Nephron progenitor cell (in vitro differentiated cells): ENCODE data around the gene FSD1.
"Not testable (repeated sequence)": the region's sequence is repeated elsewhere in the genome, so short reads cannot be mapped to it uniquely, and the experiment has no call there.

Experiments
- DNase-seq: peaks from one replicate; pipeline ENCODE4 v3.0.0; 2021
- H3K27ac Mint-ChIP-seq: 2 replicates; pipeline ENCODE4 v1.8.0; 2021; ENCODE audit warnings: mild to moderate bottlenecking, moderate library complexity, mixed read lengths
- H3K27me3 Mint-ChIP-seq: 2 replicates; pipeline ENCODE4 v1.8.0; 2021; ENCODE audit warnings: mild to moderate bottlenecking, low read depth, mixed read lengths; ENCODE audit not compliant: poor library complexity
- H3K36me3 Mint-ChIP-seq: 2 replicates; pipeline ENCODE4 v1.8.0; 2021; ENCODE audit warnings: low read depth, mixed read lengths
- H3K4me1 Mint-ChIP-seq: 2 replicates; pipeline ENCODE4 v1.8.0; 2021; ENCODE audit warnings: mixed read lengths
- H3K4me3 Mint-ChIP-seq: 2 replicates; pipeline ENCODE4 v1.8.0; 2021; ENCODE audit warnings: mild to moderate bottlenecking, moderate library complexity, mixed read lengths
- H3K9me3 Mint-ChIP-seq: 2 replicates; pipeline ENCODE4 v1.8.0; 2021; ENCODE audit warnings: mild to moderate bottlenecking, moderate library complexity, mixed read lengths
- CTCF ChIP-seq: fragments of 200-600 bp; sonication (generic); IDR thresholded peaks from 2 replicates; pipeline ENCODE4 v1.5.0; 2021; ENCODE audit warnings: antibody characterized with exemption

FSD1 gene

GRCh38 chr19:4343370-4344307 is 39.2 kb downstream of the FSD1 start, which contains the start of gene MPND:
Gene MPND, plus strand, starts transcription at chr19:4343562. Its CDS starts 32 bp downstream, at chr19:4343594.
- peaks cover 30% of the 10 kb centered on the region for H3K36me3 Mint-ChIP-seq
- TF ChIP-seq CTCF = no peak
- peak; percentile 94 for DNase-seq
- H3K4me3 Mint-ChIP-seq = peak within 1 kb of the TSS; percentile 85
- H3K27me3 Mint-ChIP-seq = peaks cover 4% of the 10 kb centered on the region
- peaks cover 30% of the 10 kb centered on the region for H3K4me1 Mint-ChIP-seq
- peak within 1 kb of the TSS; percentile 96 for H3K27ac Mint-ChIP-seq
- no peaks in the 10 kb centered on the region for H3K9me3 Mint-ChIP-seq

- peaks cover 46% of the 10 kb centered on the region for H3K36me3 Mint-ChIP-seq
- H3K27me3 Mint-ChIP-seq = no peaks in the 10 kb centered on the region
- no peak for DNase-seq
- peaks cover 18% of the 10 kb centered on the region for H3K4me1 Mint-ChIP-seq
- H3K4me3 Mint-ChIP-seq = peak overlapping the region; percentile 62
- no peaks in the 10 kb centered on the region for H3K9me3 Mint-ChIP-seq
- TF ChIP-seq CTCF = no peak
- no peak overlapping the region for H3K27ac Mint-ChIP-seq
Measured at GRCh38 chr19:4345342-4346019, 41.1 kb downstream of the FSD1 start.

DNA sequence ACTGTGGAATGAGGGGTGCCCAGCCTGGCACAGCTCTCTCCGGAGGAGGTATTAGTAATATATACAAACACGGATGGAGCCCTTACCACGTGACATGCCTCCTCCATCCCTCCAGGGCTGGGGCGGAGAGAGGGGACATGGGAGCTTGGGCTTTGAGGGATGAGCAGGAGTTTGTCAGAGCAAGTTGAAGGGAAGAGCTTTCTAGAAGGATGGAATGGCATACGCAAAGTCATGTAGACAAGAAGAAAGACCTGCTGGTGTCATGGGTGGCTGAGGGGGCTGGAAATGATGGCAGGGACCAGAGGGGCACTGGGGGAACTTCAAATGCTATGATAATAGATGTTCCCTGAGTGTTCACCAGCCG is 41.6 kb downstream of the FSD1 start:
- no peak for DNase-seq
- H3K9me3 Mint-ChIP-seq = no peaks in the 10 kb centered on the region
- H3K27me3 Mint-ChIP-seq = no peaks in the 10 kb centered on the region
- peaks cover 51% of the 10 kb centered on the region for H3K36me3 Mint-ChIP-seq
- TF ChIP-seq CTCF = no peak
- peaks cover 13% of the 10 kb centered on the region for H3K4me1 Mint-ChIP-seq
- H3K27ac Mint-ChIP-seq = no peak overlapping the region
- H3K4me3 Mint-ChIP-seq = no peak overlapping the region

- H3K9me3 Mint-ChIP-seq = no peaks in the 10 kb centered on the region
- no peak for TF ChIP-seq CTCF
- H3K4me1 Mint-ChIP-seq = peaks cover 1% of the 10 kb centered on the region
- no peak overlapping the region for H3K4me3 Mint-ChIP-seq
- peaks cover 51% of the 10 kb centered on the region for H3K36me3 Mint-ChIP-seq
- no peaks in the 10 kb centered on the region for H3K27me3 Mint-ChIP-seq
- H3K27ac Mint-ChIP-seq = no peak overlapping the region
- DNase-seq = no peak
Measured at GRCh38 chr19:4347521-4347920, 43.1 kb downstream of the FSD1 start.

GRCh38 chr19:4349225-4349624 is 44.8 kb downstream of the FSD1 start:
- not testable (repeated sequence) for H3K9me3 Mint-ChIP-seq, H3K4me1 Mint-ChIP-seq, H3K4me3 Mint-ChIP-seq, DNase-seq, H3K27ac Mint-ChIP-seq, H3K27me3 Mint-ChIP-seq
- H3K36me3 Mint-ChIP-seq = peaks cover 51% of the 10 kb centered on the region

GRCh38 chr19:4350111-4350510 is 45.7 kb downstream of the FSD1 start:
- no peak for DNase-seq
- no peak for TF ChIP-seq CTCF
- H3K36me3 Mint-ChIP-seq = peaks cover 51% of the 10 kb centered on the region
- H3K4me1 Mint-ChIP-seq = peaks cover 5% of the 10 kb centered on the region
- no peak overlapping the region for H3K4me3 Mint-ChIP-seq
- no peaks in the 10 kb centered on the region for H3K27me3 Mint-ChIP-seq
- H3K9me3 Mint-ChIP-seq = no peaks in the 10 kb centered on the region
- peak overlapping the region; percentile 81 for H3K27ac Mint-ChIP-seq
